Bronchial epithelial cell (primary cell): Measurements from ENCODE around the gene SHB. TPM values are rescaled to one million over a fixed set of nuclear protein-coding genes. Genes with fewer than 3 reads are reported as not detected.

ENCODE experiments used
- DNase-seq: peaks from one replicate; pipeline ENCODE4 v3.0.0-alpha.2; 2010; ENCODE audit warnings: low read depth
- FAIRE-seq: peaks from 2 replicates; lab custom pipeline; 2011; peaks lifted over from hg19 to GRCh38; lab: Jason Lieb, UNC
- H3K27me3 ChIP-seq: 2 replicates; pipeline ENCODE4 v1.5.1; 2011; ENCODE audit warnings: low read length; ENCODE audit not compliant: control insufficient read depth, insufficient read depth
- H3K36me3 ChIP-seq: 2 replicates; pipeline ENCODE4 v1.5.1; 2011; ENCODE audit warnings: low read length; ENCODE audit not compliant: control insufficient read depth, insufficient read depth
- H3K4me3 ChIP-seq: 2 replicates; pipeline ENCODE4 v1.5.1; 2011; ENCODE audit warnings: mild to moderate bottlenecking, low read depth, low read length, control low read depth
- total RNA-seq: library from RNA; depleted of rRNA; stranded (reverse); fragments of >200 nt; gene quantifications from 2 replicates; pipeline ENCODE4 v1.2.1, GENCODE V29; 2014
- TF ChIP-seq, protein P1 (sequence below): IDR thresholded peaks from 2 replicates; pipeline ENCODE4 v1.5.1; 2011; ENCODE audit warnings: mild to moderate bottlenecking, moderate library complexity, low read length, control low read depth, inconsistent platforms; ENCODE audit not compliant: insufficient read depth, severe bottlenecking

Gene SHB
- total RNA-seq, 1 donor from 2014 or later = 14.5 TPM

DNA sequence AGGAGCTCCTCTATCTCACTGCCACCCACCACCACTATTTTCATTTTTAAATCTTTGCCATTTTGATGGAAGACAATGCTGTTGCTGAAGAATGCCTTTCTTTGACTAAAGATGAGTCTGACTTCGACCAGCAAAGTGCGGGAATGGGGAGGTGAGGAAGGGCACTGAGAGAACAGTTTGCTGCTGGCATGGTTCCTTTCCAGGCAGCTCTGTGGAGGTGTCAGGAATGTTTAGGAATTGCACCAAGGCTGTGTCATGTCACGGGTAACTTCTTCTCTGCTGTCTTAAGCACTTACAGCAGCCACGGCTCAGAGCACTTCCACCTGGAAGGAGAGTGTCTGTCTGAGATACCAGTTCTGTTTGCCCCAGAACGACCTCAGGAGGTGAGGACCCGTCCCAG, 41.4 kb upstream of the SHB start:
- DNase-seq = no peak
- peak; percentile 40 for FAIRE-seq

DNA sequence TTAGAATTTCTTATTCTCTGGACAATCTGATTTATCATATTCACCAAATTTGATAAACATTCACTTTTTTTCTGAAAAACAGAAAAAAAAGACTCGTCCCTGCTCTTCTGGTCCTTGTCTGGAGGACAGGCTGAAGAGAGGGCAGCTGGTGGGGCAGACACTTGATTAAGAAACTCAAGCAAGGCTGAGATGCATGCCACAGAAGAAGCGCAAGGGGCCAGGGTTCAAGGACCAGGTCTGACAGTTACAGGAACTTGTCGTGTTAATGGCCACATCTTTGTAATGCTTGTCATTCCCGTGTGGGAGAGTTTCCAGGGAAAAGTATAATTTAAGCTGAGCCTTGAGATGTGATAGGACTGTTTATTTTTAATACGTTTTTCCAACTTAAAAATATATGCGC, 40.6 kb upstream of the SHB start:
- Histone ChIP-seq H3K27me3 (no peaks in the 10 kb centered on the region), H3K36me3 (no peaks in the 10 kb centered on the region), H3K4me3 (no peak overlapping the region)
- FAIRE-seq = no peak
- TF ChIP-seq, protein P1, sequence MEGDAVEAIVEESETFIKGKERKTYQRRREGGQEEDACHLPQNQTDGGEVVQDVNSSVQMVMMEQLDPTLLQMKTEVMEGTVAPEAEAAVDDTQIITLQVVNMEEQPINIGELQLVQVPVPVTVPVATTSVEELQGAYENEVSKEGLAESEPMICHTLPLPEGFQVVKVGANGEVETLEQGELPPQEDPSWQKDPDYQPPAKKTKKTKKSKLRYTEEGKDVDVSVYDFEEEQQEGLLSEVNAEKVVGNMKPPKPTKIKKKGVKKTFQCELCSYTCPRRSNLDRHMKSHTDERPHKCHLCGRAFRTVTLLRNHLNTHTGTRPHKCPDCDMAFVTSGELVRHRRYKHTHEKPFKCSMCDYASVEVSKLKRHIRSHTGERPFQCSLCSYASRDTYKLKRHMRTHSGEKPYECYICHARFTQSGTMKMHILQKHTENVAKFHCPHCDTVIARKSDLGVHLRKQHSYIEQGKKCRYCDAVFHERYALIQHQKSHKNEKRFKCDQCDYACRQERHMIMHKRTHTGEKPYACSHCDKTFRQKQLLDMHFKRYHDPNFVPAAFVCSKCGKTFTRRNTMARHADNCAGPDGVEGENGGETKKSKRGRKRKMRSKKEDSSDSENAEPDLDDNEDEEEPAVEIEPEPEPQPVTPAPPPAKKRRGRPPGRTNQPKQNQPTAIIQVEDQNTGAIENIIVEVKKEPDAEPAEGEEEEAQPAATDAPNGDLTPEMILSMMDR = no peak
- no peak for DNase-seq

More for the DNA sequence above, 41.4 kb upstream of the SHB start:
- H3K27me3 ChIP-seq = peaks cover 3% of the 10 kb centered on the region
- TF ChIP-seq, protein P1 = no peak
- H3K4me3 ChIP-seq = no peak overlapping the region
- H3K36me3 ChIP-seq = no peaks in the 10 kb centered on the region

DNA sequence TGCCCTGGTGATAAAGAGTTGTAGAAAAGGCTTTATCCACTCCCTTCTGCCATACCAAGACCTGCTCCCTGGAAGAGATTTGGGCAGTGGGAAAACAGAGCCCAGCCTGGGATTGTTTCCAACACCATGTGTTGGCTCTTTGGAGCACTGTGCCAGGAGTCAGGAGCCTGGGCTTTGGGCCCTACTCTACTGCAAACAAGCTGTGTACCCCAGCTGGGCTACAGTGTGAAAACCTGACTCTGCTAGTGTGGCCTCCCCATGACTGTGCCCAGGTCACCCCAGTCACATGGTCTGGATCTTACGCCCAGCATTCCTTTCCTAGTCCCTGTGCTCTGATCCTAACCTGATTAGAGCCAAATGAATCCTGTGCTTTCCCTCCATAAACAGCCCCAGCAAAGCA, 39.3 kb upstream of the SHB start:
- TF ChIP-seq, protein P1 = no peak
- FAIRE-seq (no peak), DNase-seq (no peak)
- Histone ChIP-seq H3K36me3 (no peaks in the 10 kb centered on the region), H3K27me3 (no peaks in the 10 kb centered on the region), H3K4me3 (no peak overlapping the region)

DNA sequence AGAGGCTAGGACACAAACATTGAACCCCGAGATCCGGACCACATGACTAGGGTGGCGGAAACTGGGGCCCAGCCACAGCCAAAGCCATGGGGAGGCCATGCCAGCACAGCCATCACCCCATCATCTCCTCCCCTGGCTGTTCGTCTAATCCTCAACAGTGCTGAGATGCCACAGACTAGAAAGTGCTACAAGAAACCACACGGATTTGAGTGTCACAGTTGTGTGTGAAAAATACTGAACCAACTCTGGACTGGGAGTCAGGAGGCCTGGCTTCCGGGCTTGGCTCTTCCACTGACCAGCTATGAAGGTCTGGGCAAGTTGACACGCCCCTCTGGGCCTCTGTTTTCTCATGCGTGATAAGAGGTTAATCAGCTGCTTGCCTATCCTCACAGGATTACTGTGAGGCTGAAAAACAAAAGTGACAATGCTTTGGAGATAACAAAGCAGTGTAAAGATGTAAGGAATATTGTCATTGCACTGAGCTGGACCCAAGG, 38.8 kb upstream of the SHB start:
- TF ChIP-seq, protein P1 = no peak
- H3K4me3 ChIP-seq = no peak overlapping the region
- no peaks in the 10 kb centered on the region for H3K36me3 ChIP-seq
- no peak for DNase-seq
- FAIRE-seq = no peak
- H3K27me3 ChIP-seq = no peaks in the 10 kb centered on the region

DNA sequence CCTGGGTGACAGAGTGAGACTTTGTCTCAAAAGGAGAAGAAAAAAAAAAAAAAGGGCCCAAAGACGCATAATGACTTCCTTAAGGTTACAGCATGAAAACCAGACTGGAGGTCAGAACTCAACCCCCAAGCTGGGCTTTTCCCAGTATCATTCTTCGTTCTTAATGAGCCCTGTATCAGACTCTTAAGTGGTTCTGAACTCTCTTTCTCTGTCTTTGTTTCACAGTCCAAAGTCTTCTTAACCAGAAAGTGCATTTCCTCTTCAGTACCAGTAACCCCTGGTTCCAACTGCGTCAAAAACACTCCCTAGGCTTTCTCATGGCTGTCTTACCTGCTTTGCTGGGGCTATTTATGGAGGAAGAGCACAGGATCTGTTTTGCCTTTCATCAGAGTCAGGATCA, 38.4 kb upstream of the SHB start:
- Histone ChIP-seq H3K27me3 (no peaks in the 10 kb centered on the region), H3K36me3 (no peaks in the 10 kb centered on the region), H3K4me3 (no peak overlapping the region)
- DNase-seq (no peak), FAIRE-seq (no peak)
- TF ChIP-seq, protein P1 = no peak

DNA sequence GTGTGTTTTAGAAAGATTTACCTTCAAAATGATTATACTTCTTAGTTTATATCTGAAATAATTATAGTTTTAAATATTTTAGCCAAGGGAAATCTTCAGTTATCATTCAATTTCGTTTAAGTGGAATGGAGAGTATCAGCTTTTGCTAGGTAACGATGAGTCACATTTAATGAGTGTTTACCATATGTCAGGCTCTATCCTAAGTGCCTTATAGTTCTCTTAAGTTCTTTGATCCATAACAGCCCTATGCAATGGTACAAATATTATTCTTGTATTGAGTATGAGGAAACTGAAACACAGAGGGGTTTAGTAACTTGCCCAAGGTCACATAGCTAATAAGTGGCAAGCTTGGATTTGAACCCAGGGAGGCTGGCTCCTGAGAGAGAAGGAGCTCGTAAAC, 37.5 kb upstream of the SHB start:
- TF ChIP-seq, protein P1 = no peak
- Histone ChIP-seq H3K27me3 (no peaks in the 10 kb centered on the region), H3K4me3 (no peak overlapping the region), H3K36me3 (no peaks in the 10 kb centered on the region)
- FAIRE-seq (no peak), DNase-seq (peak; percentile 57)
